HG02973 (cell line): Measurements from ENCODE around the gene NCAM1.
"Not testable (repeated sequence)": the region's sequence is repeated elsewhere in the genome, so short reads cannot be mapped to it uniquely, and the experiment has no call there.

ENCODE experiments used
- ATAC-seq: cut with Tn5 transposase; IDR thresholded peaks from one replicate; pipeline ENCODE4 v1.9.1; 2021; ENCODE audit warnings: moderate library complexity; ENCODE audit not compliant: unreplicated experiment

Gene NCAM1

DNA sequence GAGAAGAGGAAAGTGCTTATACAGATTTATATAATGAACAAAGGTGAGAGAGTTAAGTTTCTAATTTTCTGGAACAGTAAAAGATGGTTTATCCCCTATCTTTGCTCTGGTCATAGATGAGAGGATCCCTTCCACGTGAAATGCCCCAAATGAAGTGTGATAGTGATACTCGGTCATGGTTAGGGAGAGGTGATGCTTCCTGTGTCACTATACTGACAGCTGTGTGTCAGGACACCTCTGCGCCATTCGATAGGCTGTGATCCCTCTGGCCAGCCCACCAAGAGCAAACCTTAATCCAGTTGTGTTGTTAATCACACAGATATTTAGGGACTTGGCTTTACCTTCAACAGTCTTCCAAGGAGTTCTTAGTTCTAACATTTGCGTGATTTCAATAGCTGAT, 57.7 kb downstream of the NCAM1 start:
- ATAC-seq = no peak

DNA sequence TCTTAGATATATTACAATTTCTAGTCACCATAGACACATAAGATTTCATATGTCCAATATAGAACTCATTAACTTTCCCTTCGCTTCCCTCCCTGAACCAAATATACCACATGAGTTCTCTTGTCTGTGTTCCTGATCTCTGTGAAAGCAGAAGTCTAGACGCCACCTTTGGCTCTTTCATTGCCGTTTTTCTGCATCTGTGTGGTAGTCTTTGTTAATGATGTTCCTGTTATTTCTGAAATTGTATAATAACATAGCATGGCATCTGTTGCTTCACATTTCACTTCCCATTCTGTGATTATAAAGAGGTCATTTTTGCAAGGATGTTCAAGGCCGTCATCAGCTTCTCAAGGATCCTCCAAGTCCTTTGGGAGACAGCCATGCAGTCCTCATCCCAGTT, 58.5 kb downstream of the NCAM1 start:
- no peak for ATAC-seq

DNA sequence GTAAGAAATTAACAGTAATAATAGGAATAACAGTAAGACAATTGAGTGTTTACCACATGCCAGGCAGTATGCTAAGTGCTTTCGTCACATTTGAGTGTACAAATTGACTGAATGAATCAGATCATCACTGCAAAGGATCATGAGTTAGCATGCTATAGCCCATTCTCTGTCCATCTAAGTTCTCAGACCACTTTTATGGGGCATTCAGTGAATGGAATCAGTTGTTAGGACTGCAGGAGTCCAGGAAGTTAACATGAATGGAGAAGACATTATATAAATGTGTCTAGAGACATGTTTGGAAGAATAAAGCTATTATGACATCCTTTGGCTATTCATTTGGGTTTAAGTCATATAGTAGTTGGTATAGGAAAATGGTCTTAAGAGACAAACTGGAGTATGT, 59.9 kb downstream of the NCAM1 start:
- ATAC-seq = no peak

DNA sequence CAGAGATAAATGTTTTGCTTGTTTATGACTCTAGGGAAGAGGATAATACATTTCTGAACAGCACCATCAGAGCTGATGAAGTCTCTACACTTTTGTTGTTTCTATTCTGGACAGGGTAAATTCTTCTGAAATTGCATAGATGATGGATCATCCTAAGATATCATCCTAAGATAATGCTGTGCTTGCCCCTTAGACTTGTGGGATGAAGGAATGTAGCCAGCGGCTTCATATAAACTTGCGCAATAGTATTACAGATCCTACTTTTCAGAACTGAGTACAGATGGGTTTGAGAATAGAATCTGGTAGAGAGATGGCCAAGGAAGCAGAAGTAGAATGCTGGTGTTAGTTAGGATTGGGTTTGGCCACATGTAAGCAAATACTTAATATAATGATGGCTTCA, 61.0 kb downstream of the NCAM1 start:
- no peak for ATAC-seq

DNA sequence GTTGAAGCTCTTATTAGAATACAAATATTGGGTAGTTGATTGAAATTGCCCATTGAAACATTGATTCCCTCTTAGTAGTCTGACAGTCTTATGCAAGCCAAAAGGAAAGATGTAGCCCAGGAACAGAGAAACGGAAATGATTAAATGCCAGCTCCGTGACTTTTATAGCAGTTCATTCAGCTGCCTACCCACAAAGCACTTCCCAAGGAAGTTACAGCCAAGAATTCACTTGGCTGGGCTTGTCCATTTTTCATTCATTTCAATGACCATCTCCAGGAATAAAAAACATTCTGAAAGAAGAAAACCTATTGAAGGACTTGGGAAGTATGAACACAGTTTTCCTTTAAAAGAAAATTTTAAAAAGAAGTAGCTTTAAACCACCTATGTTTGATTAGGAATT, 62.0 kb downstream of the NCAM1 start:
- no peak for ATAC-seq

DNA sequence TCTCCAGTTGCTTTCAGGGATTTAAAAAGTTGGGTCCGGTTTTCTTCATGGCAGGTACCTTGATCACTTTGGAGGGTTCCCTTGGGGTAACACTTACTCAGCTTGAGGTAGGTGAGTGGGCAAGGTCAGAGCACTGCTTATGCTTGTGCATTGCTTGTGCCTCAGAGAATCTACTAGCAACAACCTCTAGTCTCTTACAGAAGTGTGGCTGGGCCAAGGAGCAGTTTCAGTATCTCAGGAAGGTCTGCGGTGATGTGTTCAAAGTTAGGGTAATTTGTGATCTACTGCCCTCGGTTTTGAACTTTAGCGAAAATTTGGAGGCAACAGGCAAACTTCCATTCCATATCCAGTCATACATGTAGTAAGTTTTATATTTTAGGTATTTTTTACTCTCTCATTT, 62.8 kb downstream of the NCAM1 start:
- ATAC-seq = no peak

DNA sequence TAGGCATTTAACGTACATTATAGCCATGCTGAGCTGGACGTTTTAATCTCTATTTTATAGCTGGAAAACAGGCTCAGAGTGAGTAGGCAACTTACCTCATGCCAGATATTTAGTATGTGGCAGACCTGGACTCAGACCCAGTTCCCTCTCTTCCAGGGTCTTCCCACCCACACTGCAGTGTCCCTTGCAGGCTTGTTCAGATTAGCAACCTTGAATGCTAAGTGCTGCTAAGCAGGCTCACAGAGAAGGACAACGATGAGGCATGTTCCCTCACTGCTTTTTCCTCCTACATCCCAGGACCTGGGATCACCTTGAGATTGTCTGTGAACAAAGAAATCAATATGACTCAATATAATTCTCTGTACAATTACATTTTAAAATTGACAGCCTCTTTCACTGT, 65.6 kb downstream of the NCAM1 start:
- no peak for ATAC-seq

DNA sequence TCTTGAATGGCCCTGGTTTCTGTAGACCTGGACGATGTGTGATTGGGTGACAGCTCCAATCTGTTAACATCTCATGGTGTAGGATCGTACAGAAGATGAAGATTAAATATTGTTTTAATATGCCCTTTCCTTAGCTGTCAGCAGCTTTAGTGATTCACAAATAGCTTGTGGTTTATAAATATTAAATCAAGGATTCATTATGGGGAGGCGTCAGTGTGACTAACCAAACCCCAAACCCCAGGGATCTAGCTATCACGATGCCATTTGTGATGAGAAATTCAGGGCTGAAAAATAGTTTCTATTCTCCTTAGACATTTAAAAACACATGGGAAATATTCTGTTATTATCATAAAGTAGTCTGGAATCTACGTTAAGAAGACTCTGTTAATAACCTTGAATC, 73.4 kb downstream of the NCAM1 start:
- ATAC-seq = no peak

DNA sequence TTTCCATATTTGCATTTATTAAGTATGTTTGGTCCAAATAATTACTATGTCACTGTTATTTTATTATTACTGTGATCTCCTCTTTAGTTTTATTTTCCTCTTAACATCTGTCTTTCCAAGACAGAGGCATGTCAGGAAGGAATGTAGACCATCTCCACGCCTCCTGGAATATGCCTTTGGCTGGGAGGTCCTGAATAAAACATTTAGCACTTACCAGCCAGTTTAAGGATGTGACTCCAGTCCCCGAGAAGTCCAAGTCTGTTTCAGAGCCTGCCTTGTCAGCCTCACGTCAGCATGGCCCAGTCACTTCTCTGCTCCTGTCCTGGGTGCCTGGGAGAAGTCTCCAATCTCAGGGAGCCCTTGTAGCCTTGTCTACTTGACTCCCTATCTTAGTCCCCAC, 74.5 kb downstream of the NCAM1 start:
- no peak for ATAC-seq

DNA sequence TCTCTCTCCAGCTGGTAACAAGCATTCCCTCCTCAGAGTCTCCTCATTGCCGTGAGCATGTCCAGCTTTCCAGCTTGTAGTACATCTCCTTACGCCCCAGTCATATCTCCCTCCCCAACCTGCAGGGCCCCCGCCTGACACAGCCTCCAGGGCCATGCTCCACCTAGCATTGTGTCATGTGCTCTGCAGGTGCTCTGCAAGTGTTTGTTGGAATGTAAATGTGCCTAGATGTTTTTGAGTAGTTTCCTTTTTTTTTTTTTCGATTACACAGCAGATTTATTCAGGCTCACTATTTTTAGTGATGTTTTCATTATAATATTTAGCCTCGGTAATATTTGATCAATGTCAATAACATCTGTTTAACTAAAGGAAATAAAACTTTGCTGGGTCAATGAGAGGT, 82.5 kb downstream of the NCAM1 start:
- ATAC-seq = no peak

DNA sequence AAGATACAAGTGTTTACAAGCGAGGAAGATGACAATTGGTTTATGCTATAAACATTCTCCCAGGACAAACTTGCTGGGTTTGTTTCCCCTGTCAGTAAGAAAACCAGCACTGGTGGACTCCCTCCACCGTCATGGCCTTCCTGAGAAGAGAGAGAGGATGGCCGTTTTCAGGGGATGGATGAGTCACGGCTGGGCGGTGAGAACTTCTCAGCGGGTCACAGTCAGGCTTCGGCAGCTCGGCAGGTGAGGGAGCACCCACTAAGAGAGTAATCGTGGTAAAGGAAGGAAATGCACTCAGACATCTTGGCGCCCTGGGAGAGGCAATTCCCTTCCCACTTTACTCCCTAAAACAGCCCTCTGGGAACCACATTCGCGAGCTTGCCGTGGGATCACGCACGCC, 83.9 kb downstream of the NCAM1 start:
- no peak for ATAC-seq

DNA sequence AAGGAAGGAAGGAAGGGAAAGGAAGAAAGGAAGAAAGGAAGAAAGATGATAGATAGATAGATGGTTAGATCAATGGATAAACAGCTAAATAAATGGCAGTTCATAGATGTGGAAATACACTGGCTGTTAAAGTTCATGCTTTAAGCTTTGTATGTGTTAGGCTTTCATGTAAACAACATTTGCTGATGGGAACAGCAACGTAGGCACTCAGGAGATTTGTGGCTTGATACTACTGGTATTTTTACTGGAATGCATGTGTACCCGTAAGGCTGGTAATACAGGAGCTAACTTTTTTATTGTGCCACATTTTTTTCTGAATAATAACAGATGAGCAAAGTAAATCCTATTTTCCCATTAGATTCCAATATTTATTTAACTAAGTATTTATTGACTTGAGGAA, 85.6 kb downstream of the NCAM1 start:
- no peak for ATAC-seq

DNA sequence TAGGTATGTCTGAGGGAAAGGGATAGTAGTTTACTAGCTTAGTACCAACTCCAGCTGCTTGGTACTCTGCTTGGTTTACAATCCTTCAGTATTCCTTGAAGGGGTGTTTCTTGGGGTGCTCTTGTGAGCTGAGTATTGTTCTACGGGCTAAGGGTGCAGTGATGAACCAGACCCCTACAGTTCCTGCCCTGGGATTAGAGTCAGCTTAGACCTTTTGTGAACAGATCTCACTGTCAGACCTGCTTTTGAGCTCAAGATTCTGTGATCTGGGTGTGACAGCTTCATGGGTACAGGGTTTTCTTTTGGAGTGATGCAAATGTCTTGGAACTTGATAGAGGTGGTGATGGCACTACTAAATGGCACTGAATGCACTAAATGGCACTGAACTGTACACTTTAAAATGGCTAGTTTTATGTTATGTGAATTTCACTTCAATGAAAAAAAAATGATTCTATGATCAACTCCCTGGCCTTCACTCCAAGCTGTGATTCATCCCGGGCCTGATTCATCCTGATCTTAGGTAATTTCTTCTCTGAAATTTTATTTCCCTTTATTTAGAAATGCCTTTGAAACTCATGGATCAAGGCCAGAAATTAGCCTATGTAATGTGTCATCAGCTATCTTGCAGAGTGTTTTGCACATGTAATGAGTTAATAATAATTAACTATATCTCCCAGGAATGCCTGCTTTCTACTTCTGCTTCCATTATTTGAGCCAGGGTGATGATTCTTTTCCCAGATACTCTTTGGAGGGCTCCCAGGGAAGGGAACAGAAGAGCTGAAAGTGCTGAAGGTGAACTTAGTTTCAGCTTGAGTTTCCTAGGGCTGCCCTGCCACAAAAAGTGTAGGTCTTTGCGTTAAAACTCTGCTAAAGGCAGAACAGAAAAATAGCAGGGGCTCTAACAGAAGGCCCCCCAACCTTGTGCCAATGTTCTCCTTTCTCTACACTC, 87.9 kb downstream of the NCAM1 start:
- ATAC-seq = no peak

DNA sequence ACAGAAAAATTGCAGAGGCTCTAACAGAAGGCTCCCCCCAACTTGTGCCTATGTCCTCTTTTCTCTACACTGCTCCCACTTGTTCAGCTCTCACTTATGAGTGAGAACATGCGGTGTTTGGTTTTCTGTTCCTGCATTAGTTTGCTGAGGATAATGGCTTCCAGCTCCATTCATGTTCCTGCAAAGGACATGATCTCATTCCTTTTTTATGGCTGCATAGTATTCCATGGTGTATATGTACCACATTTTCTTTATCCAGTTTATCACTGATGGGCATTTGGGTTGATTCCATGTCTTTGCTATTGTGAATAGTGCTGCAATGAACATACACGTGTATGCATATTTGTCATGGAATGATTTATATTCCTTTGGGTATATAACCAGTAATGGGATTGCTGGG, 91.8 kb downstream of the NCAM1 start:
- ATAC-seq = not testable (repeated sequence)

DNA sequence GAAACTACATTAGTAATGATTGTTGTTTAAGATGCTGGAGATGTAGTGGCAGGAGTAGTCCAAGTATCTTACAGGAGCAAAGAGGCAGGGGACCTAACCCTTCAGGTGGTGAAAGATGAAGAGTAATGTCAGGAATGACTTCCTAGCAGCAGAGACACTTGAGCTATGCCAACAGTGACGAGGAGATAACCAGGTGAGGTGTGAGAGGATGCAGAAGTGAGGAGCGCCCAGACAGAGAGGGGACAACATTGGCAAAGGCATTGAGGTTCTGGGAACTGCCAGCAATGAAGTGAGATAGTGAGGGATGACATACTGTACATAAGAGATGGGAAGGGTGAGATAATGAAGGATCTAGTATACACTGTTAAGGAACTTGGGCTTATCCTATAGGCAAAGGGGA, 95.8 kb downstream of the NCAM1 start:
- no peak for ATAC-seq

DNA sequence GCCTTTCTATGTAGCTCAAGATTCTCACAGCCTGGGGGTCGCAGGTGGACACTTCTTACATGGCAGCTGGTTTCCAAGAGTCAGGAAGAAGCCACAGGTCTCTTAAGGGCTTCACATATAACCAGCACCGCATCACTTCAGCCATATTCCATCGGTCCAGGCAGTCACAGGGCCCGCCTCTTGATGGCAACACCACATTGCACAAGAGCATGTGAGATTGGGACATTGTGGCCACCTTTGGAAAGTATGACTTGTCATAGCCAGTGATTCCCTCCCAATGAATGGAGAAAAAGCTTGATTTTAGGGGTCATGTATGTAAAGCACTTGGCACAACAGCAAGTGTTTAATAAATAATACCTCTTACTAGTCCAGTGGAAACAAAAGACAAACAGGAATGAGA, 98.3 kb downstream of the NCAM1 start:
- no peak for ATAC-seq

DNA sequence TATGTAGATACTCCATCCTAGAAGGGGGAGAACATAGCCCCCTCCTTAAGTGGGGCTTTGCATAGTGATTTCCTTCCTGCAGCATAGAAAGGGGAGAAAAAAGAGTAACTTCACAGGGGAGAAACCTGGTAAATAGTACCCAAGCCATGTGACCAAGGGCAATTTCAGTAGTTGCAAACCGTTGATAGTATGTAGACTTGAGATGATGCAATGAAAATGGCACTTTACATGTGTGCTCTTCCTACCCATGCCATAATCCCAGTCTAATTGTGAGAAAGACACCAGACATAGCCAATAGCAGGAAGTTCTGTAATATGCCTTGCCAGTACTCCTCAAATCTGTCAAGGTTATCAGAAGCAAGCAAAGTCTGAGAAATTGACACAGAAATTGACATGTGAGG, 104.1 kb downstream of the NCAM1 start:
- ATAC-seq = no peak

DNA sequence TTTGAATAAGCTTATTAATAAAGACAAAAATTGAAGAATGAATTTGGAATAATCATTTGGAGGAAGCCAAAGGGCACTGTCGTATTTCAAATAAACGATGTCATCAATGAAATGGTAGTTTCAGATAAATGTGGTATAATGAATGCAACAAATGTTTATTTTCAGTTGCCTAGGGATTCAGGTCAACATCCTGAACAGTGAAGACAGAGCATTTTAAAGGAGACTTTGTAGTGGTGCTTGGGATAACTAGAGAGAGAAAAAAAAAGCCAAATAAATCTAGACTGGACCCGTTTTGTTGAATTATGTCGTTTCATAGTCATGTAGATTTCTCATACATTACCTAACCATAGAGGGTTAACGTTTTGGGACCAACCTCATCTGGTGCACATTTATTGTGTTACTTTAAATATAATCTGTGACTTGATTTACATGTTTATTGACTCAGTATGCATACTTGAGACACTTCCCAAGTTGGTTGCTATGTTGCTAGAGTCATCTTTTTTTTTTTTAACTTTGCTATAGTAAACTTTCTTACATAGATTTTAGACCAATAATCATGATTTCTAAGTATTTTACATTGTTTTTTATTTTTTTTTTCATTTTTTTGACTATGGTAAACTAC, 111.1 kb downstream of the NCAM1 start:
- ATAC-seq = no peak

DNA sequence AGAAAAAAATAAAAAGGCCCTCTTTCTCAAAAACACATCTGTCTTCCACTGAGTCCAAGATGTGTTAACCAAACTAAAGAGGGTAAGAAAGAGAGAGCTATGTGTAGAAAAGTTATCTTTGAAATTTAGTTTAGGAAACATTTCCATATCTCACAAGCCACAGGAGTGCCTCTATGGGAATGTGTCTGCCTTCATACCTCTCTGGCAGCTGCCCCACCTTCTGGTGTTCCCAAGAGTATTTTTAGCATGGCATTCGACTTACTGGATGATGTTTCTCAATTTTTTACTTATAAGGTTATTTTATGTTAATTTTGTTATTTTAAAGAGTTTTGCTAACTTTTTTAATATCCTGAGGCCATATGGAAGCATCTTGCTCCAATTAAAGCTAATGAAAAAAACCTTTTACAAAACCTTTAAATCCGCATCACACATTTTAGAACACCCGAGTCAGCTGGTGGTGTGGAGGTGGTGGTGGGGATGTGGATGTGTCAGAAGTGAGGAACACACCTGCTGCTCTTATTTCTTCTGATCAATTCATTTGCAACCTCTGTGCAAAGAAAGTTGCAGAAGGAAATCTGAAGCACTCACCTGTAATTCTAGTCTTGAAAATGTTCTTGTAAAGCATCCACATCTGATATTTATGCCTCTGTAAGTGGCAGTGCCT, 112.2 kb downstream of the NCAM1 start:
- no peak for ATAC-seq

DNA sequence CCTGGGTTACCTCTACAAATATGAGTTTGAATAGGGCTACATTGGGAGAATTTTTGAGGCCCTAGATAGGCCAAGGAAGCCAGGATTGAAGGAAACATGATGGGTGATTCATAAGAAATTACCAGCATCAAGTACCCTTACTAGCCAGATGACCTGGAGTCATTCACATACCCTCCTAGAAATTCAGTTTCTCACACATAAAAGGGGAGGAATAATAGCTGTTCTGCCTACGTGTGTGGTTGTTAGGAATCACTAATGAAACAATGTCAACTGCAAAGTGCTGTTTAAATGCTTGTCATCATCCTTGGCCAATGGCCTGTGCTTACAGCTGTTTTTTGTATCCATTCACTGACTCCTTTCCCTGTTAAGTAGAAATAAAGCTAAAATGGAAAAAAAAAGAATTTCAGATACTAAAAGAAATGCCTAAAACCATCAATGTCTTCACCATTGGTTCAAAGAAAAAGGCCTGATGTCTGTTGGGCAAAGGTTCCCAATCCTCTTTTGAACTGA, 114.4 kb downstream of the NCAM1 start:
- no peak for ATAC-seq

DNA sequence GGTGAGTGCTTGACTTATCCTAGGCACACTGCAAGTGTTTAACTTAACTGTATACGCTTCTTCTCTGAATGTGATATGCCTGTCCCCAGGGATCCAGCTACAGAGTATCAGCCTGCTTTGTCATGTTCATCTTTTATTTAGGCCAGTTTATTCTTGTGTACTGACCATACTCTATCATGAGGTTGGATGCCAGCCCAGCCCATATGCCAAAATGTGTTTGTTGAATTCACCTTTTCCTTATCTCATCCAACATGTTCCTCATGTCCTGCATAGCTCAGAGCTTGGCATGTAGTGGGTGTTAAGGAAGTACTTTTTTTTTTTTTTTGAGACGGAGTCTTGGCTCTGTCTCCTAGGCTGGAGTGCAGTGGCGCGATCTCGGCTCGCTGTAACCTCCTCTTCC, 116.2 kb downstream of the NCAM1 start:
- no peak for ATAC-seq
